Endodermal cell (in vitro differentiated cells): ENCODE results near the gene KIF5C. TPM values are rescaled to one million over a fixed set of nuclear protein-coding genes. Genes with fewer than 3 reads are reported as not detected.

ENCODE experiments used
- DNase-seq: peaks from one replicate; pipeline ENCODE4 v3.0.0-alpha.2; 2017
- H3K27ac ChIP-seq: 2 replicates; pipeline ENCODE4 v1.5.1; 2013; ENCODE audit warnings: mild to moderate bottlenecking, low read depth, low read length, moderate library complexity
- H3K27me3 ChIP-seq: 2 replicates; pipeline ENCODE4 v1.6.1; 2013; ENCODE audit warnings: mild to moderate bottlenecking, low read length, moderate library complexity; ENCODE audit not compliant: insufficient read depth, control insufficient read depth, poor library complexity, severe bottlenecking
- H3K36me3 ChIP-seq: 2 replicates; pipeline ENCODE4 v1.7.0; 2013; ENCODE audit warnings: mild to moderate bottlenecking, low read length, moderate library complexity; ENCODE audit not compliant: control insufficient read depth, insufficient read depth
- H3K4me1 ChIP-seq: one replicate; pipeline ENCODE4 v1.7.0; 2013; ENCODE audit warnings: low read length; ENCODE audit not compliant: control insufficient read depth, insufficient read depth
- H3K4me3 ChIP-seq: 2 replicates; pipeline ENCODE4 v1.5.1; 2013; ENCODE audit warnings: mild to moderate bottlenecking, low read length, moderate library complexity
- H3K9ac ChIP-seq: 2 replicates; pipeline ENCODE4 v1.6.1; 2013; ENCODE audit warnings: mild to moderate bottlenecking, low read length, moderate library complexity; ENCODE audit not compliant: poor library complexity, severe bottlenecking; ENCODE audit errors: extremely low read depth
- H3K9me3 ChIP-seq: 2 replicates; pipeline ENCODE4 v1.6.1; 2013; ENCODE audit warnings: mild to moderate bottlenecking, low read length, moderate library complexity; ENCODE audit not compliant: control insufficient read depth
- H3K27ac Mint-ChIP-seq: 2 replicates; pipeline ENCODE4 v1.8.0; 2020; ENCODE audit warnings: mixed read lengths
- H3K27me3 Mint-ChIP-seq: 2 replicates; pipeline ENCODE4 v1.8.0; 2021; ENCODE audit warnings: mild to moderate bottlenecking, mixed read lengths; ENCODE audit not compliant: insufficient read depth
- H3K36me3 Mint-ChIP-seq: 2 replicates; pipeline ENCODE4 v1.8.0; 2020; ENCODE audit warnings: low read depth, mixed read lengths
- H3K4me1 Mint-ChIP-seq: 2 replicates; pipeline ENCODE4 v1.8.0; 2020; ENCODE audit warnings: mixed read lengths
- H3K4me3 Mint-ChIP-seq: 2 replicates; pipeline ENCODE4 v1.8.0; 2020; ENCODE audit warnings: mild to moderate bottlenecking, moderate library complexity, mixed read lengths
- H3K9me3 Mint-ChIP-seq: 2 replicates; pipeline ENCODE4 v1.8.0; 2020; ENCODE audit warnings: mild to moderate bottlenecking, mixed read lengths
- CTCF ChIP-seq: fragments of 200-600 bp; sonication (generic); conservative IDR thresholded peaks from 2 replicates; pipeline ENCODE4 v1.5.0; 2021; ENCODE audit warnings: antibody characterized with exemption, mild to moderate bottlenecking
- whole genome bisulfite sequencing, 2 experiments: methylation state at CpG; one replicate each; pipeline versions ENCODE4 v1.1.5 to v1.1.7; 2013; ENCODE audit warnings: missing lambda C conversion rate in 2 of 2, mixed read lengths in 1 of 2; ENCODE audit not compliant: insufficient coverage in 1 of 2, insufficient read length in 1 of 2; 5-methylcytosine and 5-hydroxymethylcytosine counted together
- total RNA-seq, 2 donors: library from RNA; stranded (reverse); fragmentation: NEBNext Ultra II Directional in 1 of 2; extraction: Animal tissue kit (Norgen Biotek cat#: 25700) in 1 of 2; gene quantifications; 2 replicates in 1 of 2; 3 replicates in 1 of 2; pipeline ENCODE4 v1.2.1, GENCODE V29; 2021

Gene KIF5C
- total RNA-seq, 2 donors from 2014 or later = 39.1 to 41.9 TPM

GRCh38 chr2:149028377-149028776 is 153.3 kb downstream of the KIF5C start:
- peaks cover 9% of the 10 kb centered on the region for H3K4me1 Mint-ChIP-seq
- Histone ChIP-seq H3K4me1 (no peaks in the 10 kb centered on the region), H3K4me3 (no peak overlapping the region), H3K27ac (no peak overlapping the region), H3K9me3 (no peaks in the 10 kb centered on the region), H3K9ac (no peak overlapping the region), H3K36me3 (no peaks in the 10 kb centered on the region), H3K27me3 (peaks cover 4% of the 10 kb centered on the region)
- DNase-seq = peak; percentile 42
- WGBS, 2 experiments = 92 to 94% methylated on average over 2 to 6 of the region's 6 CpGs
- H3K9me3 Mint-ChIP-seq = no peaks in the 10 kb centered on the region
- no peak overlapping the region for H3K4me3 Mint-ChIP-seq
- H3K27ac Mint-ChIP-seq = no peak overlapping the region
- H3K27me3 Mint-ChIP-seq = peaks cover 21% of the 10 kb centered on the region
- H3K36me3 Mint-ChIP-seq = no peaks in the 10 kb centered on the region
- no peak for TF ChIP-seq CTCF

- Histone ChIP-seq H3K9ac (no peak overlapping the region), H3K9me3 (no peaks in the 10 kb centered on the region), H3K27me3 (peaks cover 4% of the 10 kb centered on the region), H3K4me1 (no peaks in the 10 kb centered on the region), H3K36me3 (no peaks in the 10 kb centered on the region), H3K4me3 (no peak overlapping the region), H3K27ac (no peak overlapping the region)
- 78 to 89% methylated on average over 2 of the region's 2 CpGs for WGBS, 2 experiments
- peaks cover 14% of the 10 kb centered on the region for H3K4me1 Mint-ChIP-seq
- DNase-seq = no peak
- no peaks in the 10 kb centered on the region for H3K36me3 Mint-ChIP-seq
- peaks cover 21% of the 10 kb centered on the region for H3K27me3 Mint-ChIP-seq
- H3K27ac Mint-ChIP-seq = no peak overlapping the region
- no peak for TF ChIP-seq CTCF
- no peaks in the 10 kb centered on the region for H3K9me3 Mint-ChIP-seq
- H3K4me3 Mint-ChIP-seq = no peak overlapping the region
These were observed 153.9 kb downstream of the KIF5C start for GRCh38 chr2:149028891-149029290.

- Mint-ChIP-seq H3K27me3 (peaks cover 21% of the 10 kb centered on the region), H3K9me3 (no peaks in the 10 kb centered on the region), H3K4me3 (no peak overlapping the region), H3K4me1 (peaks cover 18% of the 10 kb centered on the region), H3K36me3 (no peaks in the 10 kb centered on the region), H3K27ac (no peak overlapping the region)
- Histone ChIP-seq H3K36me3 (no peaks in the 10 kb centered on the region), H3K4me3 (no peak overlapping the region), H3K9me3 (no peaks in the 10 kb centered on the region), H3K4me1 (no peaks in the 10 kb centered on the region), H3K27ac (no peak overlapping the region), H3K27me3 (peaks cover 4% of the 10 kb centered on the region), H3K9ac (no peak overlapping the region)
- TF ChIP-seq CTCF = no peak
- WGBS, 2 experiments = 93 to 96% methylated on average over 7 to 11 of the region's 11 CpGs
- DNase-seq = peak; percentile 48
These were observed 154.4 kb downstream of the KIF5C start for GRCh38 chr2:149029307-149029965.
